HEK293 (cell line): ENCODE measurements around the gene LYPD6B.

ENCODE experiments used
- ZNF114 ChIP-seq: fragments of 450-650 bp; formaldehyde crosslinking; IDR thresholded peaks from 2 replicates; pipeline ENCODE4 v1.5.0; 2017; ENCODE audit warnings: missing biosample characterization, missing genetic modification characterization
- ZNF768 ChIP-seq: fragments of 450-650 bp; formaldehyde crosslinking; IDR thresholded peaks from 2 replicates; pipeline ENCODE4 v1.5.1; 2018; ENCODE audit warnings: missing biosample characterization, mild to moderate bottlenecking, missing genetic modification characterization
- TF ChIP-seq, protein P1 (sequence below): fragments of 450-650 bp; formaldehyde crosslinking; IDR thresholded peaks from 2 replicates; pipeline ENCODE4 v1.5.1; 2016; ENCODE audit warnings: missing biosample characterization, missing genetic modification characterization

DNA sequence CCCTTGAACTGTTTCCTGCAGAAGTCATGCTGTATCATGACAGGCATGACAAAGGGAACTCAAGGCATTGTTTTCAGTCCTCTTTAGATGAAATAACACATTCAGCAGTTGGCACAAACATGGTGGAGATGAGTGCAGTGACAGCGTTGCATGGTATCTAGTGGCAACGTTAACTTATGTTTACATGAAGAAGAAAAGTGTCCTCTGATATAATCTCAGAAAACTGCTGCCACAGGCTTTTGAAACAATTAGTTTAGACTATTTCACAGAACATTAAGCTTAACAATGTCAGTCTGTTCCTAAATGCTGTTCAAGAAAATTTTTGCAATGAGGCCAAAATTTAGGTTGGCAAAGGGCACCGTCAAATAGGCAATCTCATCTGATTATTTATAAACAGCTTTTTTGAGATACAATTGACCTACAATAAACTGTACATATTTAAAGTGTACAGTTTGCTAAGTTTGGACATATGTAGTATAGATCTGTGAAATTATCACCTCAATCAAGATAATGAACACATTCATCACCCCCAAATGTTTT, 64.7 kb downstream of the LYPD6B start:
- TF ChIP-seq ZNF768 (no peak), ZNF114 (tag by site-specific recombination) (no peak)
- TF ChIP-seq, protein P1, sequence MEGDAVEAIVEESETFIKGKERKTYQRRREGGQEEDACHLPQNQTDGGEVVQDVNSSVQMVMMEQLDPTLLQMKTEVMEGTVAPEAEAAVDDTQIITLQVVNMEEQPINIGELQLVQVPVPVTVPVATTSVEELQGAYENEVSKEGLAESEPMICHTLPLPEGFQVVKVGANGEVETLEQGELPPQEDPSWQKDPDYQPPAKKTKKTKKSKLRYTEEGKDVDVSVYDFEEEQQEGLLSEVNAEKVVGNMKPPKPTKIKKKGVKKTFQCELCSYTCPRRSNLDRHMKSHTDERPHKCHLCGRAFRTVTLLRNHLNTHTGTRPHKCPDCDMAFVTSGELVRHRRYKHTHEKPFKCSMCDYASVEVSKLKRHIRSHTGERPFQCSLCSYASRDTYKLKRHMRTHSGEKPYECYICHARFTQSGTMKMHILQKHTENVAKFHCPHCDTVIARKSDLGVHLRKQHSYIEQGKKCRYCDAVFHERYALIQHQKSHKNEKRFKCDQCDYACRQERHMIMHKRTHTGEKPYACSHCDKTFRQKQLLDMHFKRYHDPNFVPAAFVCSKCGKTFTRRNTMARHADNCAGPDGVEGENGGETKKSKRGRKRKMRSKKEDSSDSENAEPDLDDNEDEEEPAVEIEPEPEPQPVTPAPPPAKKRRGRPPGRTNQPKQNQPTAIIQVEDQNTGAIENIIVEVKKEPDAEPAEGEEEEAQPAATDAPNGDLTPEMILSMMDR (tag by site-specific recombination): no peak
